SK-N-MC (cell line): ENCODE results near the gene ERP29.

Source experiments
- EZH2 ChIP-seq: fragments of 200-600 bp; sonication (generic); IDR thresholded peaks from one replicate; pipeline ENCODE4 v1.6.1; 2017; ENCODE audit warnings: antibody characterized with exemption
- FOXP2 ChIP-seq: optimal IDR thresholded peaks from 2 replicates; pipeline ENCODE3; 2011; ENCODE audit warnings: mild to moderate bottlenecking, moderate library complexity; ENCODE audit not compliant: insufficient read depth; ENCODE audit errors: extremely low read length, control extremely low read depth
- POLR2AphosphoS5 ChIP-seq: IDR thresholded peaks from 2 replicates; pipeline ENCODE4 v1.6.1; 2012; ENCODE audit warnings: mild to moderate bottlenecking, low read depth, low read length, borderline replicate concordance

DNA sequence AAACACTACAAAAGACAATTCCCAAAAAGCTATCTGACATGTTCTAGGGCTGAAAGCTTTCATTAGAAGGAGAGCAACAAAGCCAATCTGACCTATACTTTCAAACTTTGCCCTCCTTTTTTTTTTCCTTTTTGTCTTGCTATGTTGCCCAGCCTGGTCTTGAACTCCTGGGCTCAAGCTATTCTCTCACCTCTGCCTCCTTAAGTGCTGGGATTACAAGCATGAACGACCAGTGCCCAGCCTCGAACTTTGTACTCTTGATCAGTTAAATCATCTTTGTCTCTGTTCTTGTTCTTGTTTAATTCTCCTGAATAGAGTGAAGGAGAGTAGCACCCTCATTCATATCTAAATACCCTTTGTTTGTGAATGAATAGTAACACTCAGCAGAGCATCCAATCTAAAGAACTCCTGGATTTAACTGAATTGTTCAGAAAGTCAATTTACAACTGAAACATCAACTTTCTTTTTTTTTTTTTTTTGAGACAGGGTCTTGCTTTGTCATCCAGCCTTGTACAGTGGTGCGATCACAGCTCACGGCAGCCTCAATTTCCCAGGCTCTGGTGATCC is 22.1 kb downstream of the ERP29 start:
- TF ChIP-seq POLR2AphosphoS5 (no peak), EZH2 (no peak), FOXP2 (no peak)
